NCI-H2227 treated with DMSO at 0.1 percent for 48 hours (cell line): ENCODE results near the gene MEF2D.

ENCODE experiments used
- DNase-seq: peaks from one replicate; lab custom pipeline; 2025; lab: John Stamatoyannopoulos, UW

MEF2D gene

GRCh38 chr1:156440654-156441437, 59.7 kb downstream of the MEF2D start:
- no peak for DNase-seq

GRCh38 chr1:156439777-156440183, 60.8 kb downstream of the MEF2D start:
- DNase-seq, result no peak

- no peak for DNase-seq
These were observed 61.4 kb downstream of the MEF2D start for GRCh38 chr1:156439036-156439776.

GRCh38 chr1:156438278-156438987, 62.1 kb downstream of the MEF2D start:
- no peak for DNase-seq

GRCh38 chr1:156437037-156437867, 63.3 kb downstream of the MEF2D start:
- DNase-seq, result no peak

- no peak for DNase-seq
These were observed 64.2 kb downstream of the MEF2D start for GRCh38 chr1:156436141-156437036.

GRCh38 chr1:156435545-156436140, 64.9 kb downstream of the MEF2D start:
- no peak for DNase-seq

GRCh38 chr1:156434989-156435544, 65.5 kb downstream of the MEF2D start:
- no peak for DNase-seq

GRCh38 chr1:156433602-156434001, 67.0 kb downstream of the MEF2D start:
- DNase-seq, result no peak

- no peak for DNase-seq
These were observed 67.5 kb downstream of the MEF2D start for GRCh38 chr1:156433032-156433431.

- DNase-seq, result no peak
These were observed 67.9 kb downstream of the MEF2D start for GRCh38 chr1:156432669-156433018.

- DNase-seq, result peak; percentile 45
These were observed 68.6 kb downstream of the MEF2D start for GRCh38 chr1:156431769-156432668.

GRCh38 chr1:156431366-156431765, 69.2 kb downstream of the MEF2D start:
- DNase-seq, result no peak

- DNase-seq, result no peak
These were observed 69.7 kb downstream of the MEF2D start for GRCh38 chr1:156430866-156431265.

GRCh38 chr1:156430303-156430702, 70.3 kb downstream of the MEF2D start:
- no peak for DNase-seq

- DNase-seq, result no peak
These were observed 71.1 kb downstream of the MEF2D start for GRCh38 chr1:156429313-156430060.

GRCh38 chr1:156428746-156429288, 71.8 kb downstream of the MEF2D start:
- no peak for DNase-seq

- DNase-seq, result no peak
These were observed 72.6 kb downstream of the MEF2D start for GRCh38 chr1:156427957-156428356.
